GM23338 (cell line): ENCODE results near the gene TMEM187. TPM values are rescaled to one million over a fixed set of nuclear protein-coding genes. Genes with fewer than 3 reads are reported as not detected.

Experiments
- ATAC-seq: fragments of 200-7000 bp; cut with Tn5 transposase; 3 replicates; pipeline ENCODE4 v1.9.1; 2020
- DNase-seq: peaks from one replicate; pipeline ENCODE4 v3.0.0-alpha.2; 2015; ENCODE audit warnings: low spot score
- H2AFZ ChIP-seq: fragments of 200-600 bp; sonication (generic); 2 replicates; pipeline ENCODE4 v1.8.0; 2016; ENCODE audit warnings: antibody characterized with exemption, mild to moderate bottlenecking, moderate library complexity
- H3F3A ChIP-seq: fragments of 200-600 bp; sonication (generic); replicated peaks from 2 replicates; pipeline ENCODE4 v1.8.0; 2017; ENCODE audit warnings: antibody characterized with exemption, mixed run types, low read depth
- H3K27ac ChIP-seq: fragments of 200-600 bp; sonication (generic); 2 replicates; pipeline ENCODE4 v1.6.1; 2016; ENCODE audit warnings: low read depth
- H3K27me3 ChIP-seq: fragments of 200-600 bp; sonication (generic); 2 replicates; pipeline ENCODE4 v1.8.0; 2016; ENCODE audit warnings: mild to moderate bottlenecking, mixed run types, moderate library complexity; ENCODE audit not compliant: insufficient read depth
- H3K36me3 ChIP-seq: fragments of 200-600 bp; sonication (generic); 2 replicates; pipeline ENCODE4 v1.8.0; 2016; ENCODE audit warnings: mild to moderate bottlenecking; ENCODE audit not compliant: insufficient read depth
- H3K4me1 ChIP-seq: fragments of 200-600 bp; sonication (generic); 2 replicates; pipeline ENCODE4 v1.8.0; 2016; ENCODE audit warnings: mild to moderate bottlenecking, moderate library complexity; ENCODE audit not compliant: insufficient read depth
- H3K4me2 ChIP-seq: fragments of 200-600 bp; sonication (generic); 2 replicates; pipeline ENCODE4 v1.7.1; 2017; ENCODE audit warnings: mixed run types
- H3K4me3 ChIP-seq: fragments of 200-600 bp; sonication (generic); 2 replicates; pipeline ENCODE4 v1.6.1; 2016; ENCODE audit warnings: mixed run types
- H3K79me2 ChIP-seq: fragments of 200-600 bp; sonication (generic); replicated peaks from 2 replicates; pipeline ENCODE4 v1.8.0; 2017; ENCODE audit warnings: mild to moderate bottlenecking; ENCODE audit not compliant: insufficient read depth
- H3K9me2 ChIP-seq: fragments of 200-600 bp; sonication (generic); 2 replicates; pipeline ENCODE4 v1.8.0; 2017; ENCODE audit not compliant: insufficient read depth
- H4K20me1 ChIP-seq: fragments of 200-600 bp; sonication (generic); replicated peaks from 2 replicates; pipeline ENCODE4 v1.8.0; 2017; ENCODE audit warnings: mild to moderate bottlenecking; ENCODE audit not compliant: insufficient read depth
- H3K27ac Mint-ChIP-seq: 2 replicates; pipeline ENCODE4 v1.8.0; 2020; ENCODE audit warnings: inconsistent platforms, mild to moderate bottlenecking, moderate library complexity, mixed read lengths
- H3K27me3 Mint-ChIP-seq: 3 replicates; pipeline ENCODE4 v1.8.0; 2022; ENCODE audit warnings: low read depth, mild to moderate bottlenecking, moderate library complexity, mixed read lengths, inconsistent platforms; ENCODE audit not compliant: insufficient read depth, poor library complexity
- H3K36me3 Mint-ChIP-seq: 3 replicates; pipeline ENCODE4 v1.8.0; 2021; ENCODE audit warnings: low read depth, mild to moderate bottlenecking, inconsistent platforms, moderate library complexity, mixed read lengths
- H3K4me1 Mint-ChIP-seq: 3 replicates; pipeline ENCODE4 v1.8.0; 2020; ENCODE audit warnings: mild to moderate bottlenecking, inconsistent platforms, mixed read lengths
- H3K4me3 Mint-ChIP-seq: 3 replicates; pipeline ENCODE4 v1.8.0; 2021; ENCODE audit warnings: moderate library complexity, mild to moderate bottlenecking, inconsistent platforms, mixed read lengths
- H3K9me3 Mint-ChIP-seq: 3 replicates; pipeline ENCODE4 v1.8.0; 2020; ENCODE audit warnings: moderate library complexity, mild to moderate bottlenecking, inconsistent platforms, mixed read lengths
- EZH2phosphoT487 ChIP-seq: fragments of 200-600 bp; sonication (generic); IDR thresholded peaks from one replicate; pipeline ENCODE4 v1.8.1; 2018; ENCODE audit warnings: antibody characterized with exemption; ENCODE audit not compliant: unreplicated experiment
- JUNB ChIP-seq: IDR thresholded peaks from one replicate; pipeline ENCODE4 v1.6.1; 2016; ENCODE audit warnings: antibody characterized with exemption; ENCODE audit not compliant: unreplicated experiment
- POLR2AphosphoS5 ChIP-seq: IDR thresholded peaks from 2 replicates; pipeline ENCODE4 v1.6.1; 2016; ENCODE audit warnings: antibody characterized with exemption, low read depth
- STAT1 ChIP-seq: IDR thresholded peaks from one replicate; pipeline ENCODE4 v1.6.1; 2016; ENCODE audit warnings: antibody characterized with exemption; ENCODE audit not compliant: unreplicated experiment
- ZNF114 ChIP-seq: fragments of 250-450 bp; sonication (Bioruptor Pico); IDR thresholded peaks from 2 replicates; pipeline ENCODE4 v1.5.0; 2020; ENCODE audit warnings: mild to moderate bottlenecking, moderate library complexity
- ZNF331 ChIP-seq: fragments of 250-450 bp; sonication (Bioruptor Pico); IDR thresholded peaks from 2 replicates; pipeline ENCODE4 v1.5.0; 2020; ENCODE audit warnings: low read depth, mild to moderate bottlenecking, moderate library complexity
- polyA plus RNA-seq: library from polyadenylated mRNA; unstranded; fragments of >200 nt; fragmentation: Nextera tagmentation; extraction: Ambion mirVana; gene quantifications from 2 replicates; pipeline ENCODE4 v1.2.1, GENCODE V29; 2016
- total RNA-seq: library from RNA; depleted of rRNA; stranded (reverse); fragments of >200 nt; shearing (Covaris generic); gene quantifications from 2 replicates; pipeline ENCODE4 v1.2.3, GENCODE V29; 2014
- TF ChIP-seq, protein P1 (sequence below): IDR thresholded peaks from one replicate; pipeline ENCODE4 v1.6.1; 2018; ENCODE audit warnings: antibody characterized with exemption; ENCODE audit not compliant: unreplicated experiment
- TF ChIP-seq, protein P2 (sequence below): IDR thresholded peaks from 2 replicates; pipeline ENCODE4 v1.6.1; 2016; ENCODE audit warnings: antibody characterized with exemption
- TF ChIP-seq, protein P3 (sequence below), 2 experiments: fragments of 200-600 bp in 1 of 2; sonication (generic) in 1 of 2; conservative IDR thresholded peaks; 2 replicates each; pipeline versions ENCODE4 v1.5.1 to v1.6.1; 2016 to 2017; ENCODE audit warnings: antibody characterized with exemption in 2 of 2, low read depth in 2 of 2, mild to moderate bottlenecking in 2 of 2, moderate library complexity in 1 of 2

Gene TMEM187
- total and polyA plus RNA-seq, 2 experiments from 2014 or later, result 2.5 to 4.4 TPM

DNA sequence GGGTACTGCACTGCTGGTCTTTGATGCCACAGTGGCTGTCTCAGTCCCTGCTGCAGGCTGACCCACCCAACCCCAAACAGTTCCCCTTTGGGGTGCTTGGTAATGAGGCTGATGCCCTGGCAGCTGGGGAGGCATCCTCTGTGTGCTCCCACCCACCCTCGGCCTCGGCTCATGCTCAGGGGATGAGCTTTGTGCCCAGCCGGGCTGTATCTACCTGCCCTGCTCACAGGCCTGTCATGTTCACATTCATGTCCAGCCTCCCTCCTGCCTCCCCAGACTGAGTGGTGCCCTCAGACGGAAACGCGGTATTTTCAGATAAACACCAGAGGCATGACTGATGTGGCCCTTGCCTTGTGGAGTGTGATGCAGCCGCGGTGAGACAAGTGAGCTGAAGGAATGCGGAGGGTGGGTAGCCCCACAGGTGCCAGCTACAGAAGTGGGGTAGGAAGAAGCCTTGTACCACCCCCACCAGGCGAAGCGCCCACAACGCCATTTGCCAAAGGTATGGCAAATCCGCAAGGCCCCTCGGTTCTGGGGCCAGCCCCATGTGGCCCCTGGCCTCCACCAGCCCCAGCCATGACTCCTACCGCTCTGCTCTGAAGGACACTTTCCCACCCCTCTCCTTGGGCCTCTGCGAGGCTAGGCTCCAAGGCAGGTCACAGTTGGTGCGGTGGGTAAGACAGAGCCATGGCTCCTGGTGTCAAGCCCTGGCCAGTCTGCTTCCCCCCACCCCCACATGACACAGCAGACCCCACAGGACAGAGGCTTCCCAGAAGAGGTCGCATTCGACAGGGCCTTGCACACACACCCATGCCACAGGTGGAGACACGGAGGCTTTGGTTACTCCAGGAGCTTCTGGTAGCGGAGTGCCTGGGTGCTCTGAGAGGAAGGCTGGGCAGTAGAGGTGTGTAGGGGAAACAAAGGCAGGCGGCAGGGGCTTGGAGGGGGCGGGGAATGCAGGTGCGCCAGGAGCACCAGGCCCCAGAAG is 26.3 kb upstream of the TMEM187 start (continued):
- TF ChIP-seq, protein P1, sequence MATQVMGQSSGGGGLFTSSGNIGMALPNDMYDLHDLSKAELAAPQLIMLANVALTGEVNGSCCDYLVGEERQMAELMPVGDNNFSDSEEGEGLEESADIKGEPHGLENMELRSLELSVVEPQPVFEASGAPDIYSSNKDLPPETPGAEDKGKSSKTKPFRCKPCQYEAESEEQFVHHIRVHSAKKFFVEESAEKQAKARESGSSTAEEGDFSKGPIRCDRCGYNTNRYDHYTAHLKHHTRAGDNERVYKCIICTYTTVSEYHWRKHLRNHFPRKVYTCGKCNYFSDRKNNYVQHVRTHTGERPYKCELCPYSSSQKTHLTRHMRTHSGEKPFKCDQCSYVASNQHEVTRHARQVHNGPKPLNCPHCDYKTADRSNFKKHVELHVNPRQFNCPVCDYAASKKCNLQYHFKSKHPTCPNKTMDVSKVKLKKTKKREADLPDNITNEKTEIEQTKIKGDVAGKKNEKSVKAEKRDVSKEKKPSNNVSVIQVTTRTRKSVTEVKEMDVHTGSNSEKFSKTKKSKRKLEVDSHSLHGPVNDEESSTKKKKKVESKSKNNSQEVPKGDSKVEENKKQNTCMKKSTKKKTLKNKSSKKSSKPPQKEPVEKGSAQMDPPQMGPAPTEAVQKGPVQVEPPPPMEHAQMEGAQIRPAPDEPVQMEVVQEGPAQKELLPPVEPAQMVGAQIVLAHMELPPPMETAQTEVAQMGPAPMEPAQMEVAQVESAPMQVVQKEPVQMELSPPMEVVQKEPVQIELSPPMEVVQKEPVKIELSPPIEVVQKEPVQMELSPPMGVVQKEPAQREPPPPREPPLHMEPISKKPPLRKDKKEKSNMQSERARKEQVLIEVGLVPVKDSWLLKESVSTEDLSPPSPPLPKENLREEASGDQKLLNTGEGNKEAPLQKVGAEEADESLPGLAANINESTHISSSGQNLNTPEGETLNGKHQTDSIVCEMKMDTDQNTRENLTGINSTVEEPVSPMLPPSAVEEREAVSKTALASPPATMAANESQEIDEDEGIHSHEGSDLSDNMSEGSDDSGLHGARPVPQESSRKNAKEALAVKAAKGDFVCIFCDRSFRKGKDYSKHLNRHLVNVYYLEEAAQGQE, result no peak
- TF ChIP-seq STAT1, result no peak
- TF ChIP-seq, protein P2, sequence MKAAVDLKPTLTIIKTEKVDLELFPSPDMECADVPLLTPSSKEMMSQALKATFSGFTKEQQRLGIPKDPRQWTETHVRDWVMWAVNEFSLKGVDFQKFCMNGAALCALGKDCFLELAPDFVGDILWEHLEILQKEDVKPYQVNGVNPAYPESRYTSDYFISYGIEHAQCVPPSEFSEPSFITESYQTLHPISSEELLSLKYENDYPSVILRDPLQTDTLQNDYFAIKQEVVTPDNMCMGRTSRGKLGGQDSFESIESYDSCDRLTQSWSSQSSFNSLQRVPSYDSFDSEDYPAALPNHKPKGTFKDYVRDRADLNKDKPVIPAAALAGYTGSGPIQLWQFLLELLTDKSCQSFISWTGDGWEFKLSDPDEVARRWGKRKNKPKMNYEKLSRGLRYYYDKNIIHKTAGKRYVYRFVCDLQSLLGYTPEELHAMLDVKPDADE, result no peak
- TF ChIP-seq, protein P3, sequence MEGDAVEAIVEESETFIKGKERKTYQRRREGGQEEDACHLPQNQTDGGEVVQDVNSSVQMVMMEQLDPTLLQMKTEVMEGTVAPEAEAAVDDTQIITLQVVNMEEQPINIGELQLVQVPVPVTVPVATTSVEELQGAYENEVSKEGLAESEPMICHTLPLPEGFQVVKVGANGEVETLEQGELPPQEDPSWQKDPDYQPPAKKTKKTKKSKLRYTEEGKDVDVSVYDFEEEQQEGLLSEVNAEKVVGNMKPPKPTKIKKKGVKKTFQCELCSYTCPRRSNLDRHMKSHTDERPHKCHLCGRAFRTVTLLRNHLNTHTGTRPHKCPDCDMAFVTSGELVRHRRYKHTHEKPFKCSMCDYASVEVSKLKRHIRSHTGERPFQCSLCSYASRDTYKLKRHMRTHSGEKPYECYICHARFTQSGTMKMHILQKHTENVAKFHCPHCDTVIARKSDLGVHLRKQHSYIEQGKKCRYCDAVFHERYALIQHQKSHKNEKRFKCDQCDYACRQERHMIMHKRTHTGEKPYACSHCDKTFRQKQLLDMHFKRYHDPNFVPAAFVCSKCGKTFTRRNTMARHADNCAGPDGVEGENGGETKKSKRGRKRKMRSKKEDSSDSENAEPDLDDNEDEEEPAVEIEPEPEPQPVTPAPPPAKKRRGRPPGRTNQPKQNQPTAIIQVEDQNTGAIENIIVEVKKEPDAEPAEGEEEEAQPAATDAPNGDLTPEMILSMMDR (conservative IDR thresholded peaks at IDR 0.05; ENCODE audit: low read depth in 2 of 2), result no peak

DNA sequence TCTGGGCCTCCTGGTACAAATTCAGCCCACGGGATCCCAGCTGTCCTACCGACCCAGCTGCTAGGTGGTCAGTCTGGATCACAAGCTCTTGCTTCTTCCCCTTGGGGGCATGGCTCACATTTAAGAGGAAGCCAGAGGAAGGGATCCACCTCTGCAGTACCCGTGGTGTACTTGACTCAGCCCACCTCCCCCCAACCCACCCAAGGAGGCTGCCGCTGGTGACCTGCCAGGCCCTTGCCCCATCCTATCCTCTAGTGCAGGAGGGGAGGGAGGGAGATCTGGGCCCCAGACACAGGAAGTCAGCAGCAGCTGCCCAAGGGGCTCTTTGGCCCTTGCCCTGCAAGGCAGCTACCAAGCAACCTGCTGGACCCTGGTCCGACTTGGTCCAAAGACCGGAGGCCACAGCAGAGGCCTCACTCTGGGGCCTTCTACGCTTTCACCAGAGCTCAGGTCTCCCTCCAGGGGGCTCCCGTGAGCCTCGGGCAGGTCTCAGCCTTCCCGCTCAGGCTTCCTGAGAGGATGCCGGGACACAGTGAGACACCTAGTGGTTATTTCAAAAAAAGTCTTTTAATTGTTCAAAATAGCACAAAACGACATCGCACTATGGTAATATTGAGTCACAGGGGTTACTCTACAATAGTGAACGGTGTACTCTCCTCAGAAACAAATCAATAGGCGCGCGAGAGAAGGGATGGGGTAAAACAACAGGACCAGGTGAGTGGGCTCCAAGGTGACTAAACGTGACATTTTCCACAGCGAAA is 25.4 kb upstream of the TMEM187 start:
- Histone ChIP-seq H3K27ac (peak overlapping the region; percentile 84), H4K20me1 (no peaks in the 10 kb centered on the region), H3K4me2 (no peak overlapping the region), H3K4me3 (no peak overlapping the region), H3K27me3 (no peaks in the 10 kb centered on the region), H3K79me2 (no peaks in the 10 kb centered on the region), H3F3A (no peaks in the 10 kb centered on the region), H2AFZ (no peak overlapping the region), H3K9me2 (no peaks in the 10 kb centered on the region), H3K36me3 (no peaks in the 10 kb centered on the region; the same call in 1 of the 2 replicates), H3K4me1 (no peaks in the 10 kb centered on the region; the same call in 1 of the 2 replicates)
- H3K4me3 Mint-ChIP-seq, result no peak overlapping the region
- peaks cover 22% of the 10 kb centered on the region for H3K4me1 Mint-ChIP-seq
- DNase-seq (peak; percentile 86), ATAC-seq (peak; percentile 73)
- peak overlapping the region; percentile 89 for H3K27ac Mint-ChIP-seq
- H3K9me3 Mint-ChIP-seq, result no peaks in the 10 kb centered on the region
- H3K27me3 Mint-ChIP-seq, result peaks cover 5% of the 10 kb centered on the region
- TF ChIP-seq, protein P3 (conservative IDR thresholded peaks at IDR 0.05; ENCODE audit: low read depth in 2 of 2), result peak; percentile 75 to 85
- TF ChIP-seq POLR2AphosphoS5, result no peak
- TF ChIP-seq ZNF331 (CRISPR knock-in tag), result no peak
- no peak for TF ChIP-seq STAT1
- TF ChIP-seq EZH2phosphoT487, result no peak
- no peak for TF ChIP-seq ZNF114 (CRISPR knock-in tag)
- TF ChIP-seq JUNB, result no peak
- TF ChIP-seq, protein P2, result no peak
- peaks cover 35% of the 10 kb centered on the region for H3K36me3 Mint-ChIP-seq
